K562 (cell line): ENCODE data around the gene SLC8A1. TPM values are rescaled to one million over a fixed set of nuclear protein-coding genes. Genes with fewer than 3 reads are reported as not detected.

ENCODE experiments used
- ATAC-seq: fragments of 200-7000 bp; cut with Tn5 transposase; 3 replicates; pipeline ENCODE4 v1.9.1; 2020; ENCODE audit warnings: moderate library complexity
- BruUV-seq: library from RNA; stranded (reverse); fragments of 400-500 nt; replicated peaks from 2 replicates; lab custom pipeline; 2021; lab: Mats Ljungman, UMichigan
- CTCF ChIA-PET: fragments of 300-600 bp; formaldehyde crosslinking; extraction: SDS; loops from one replicate; lab custom pipeline; 2021; ENCODE audit warnings: low intra/inter-chr PET ratio; lab: Yijun Ruan, JAX
- POLR2A ChIA-PET: fragments of 300-600, 350-650 bp; sonication (Branson Sonifier 250); formaldehyde crosslinking; extraction: SDS; loops from one replicate; lab custom pipeline; 2021; ENCODE audit warnings: antibody characterized with exemption, inconsistent platforms; lab: Yijun Ruan, JAX
- DNase-seq, 4 experiments: peaks; one replicate each; pipeline versions ENCODE4 v3.0.0 to v3.0.0-alpha.2; 2011 to 2018; ENCODE audit warnings: low spot score in 3 of 4, mixed read lengths in 3 of 4; ENCODE audit errors: extremely low read depth in 1 of 4
- FAIRE-seq: peaks from 2 replicates; lab custom pipeline; 2011; peaks lifted over from hg19 to GRCh38; lab: Jason Lieb, UNC
- H2AFZ ChIP-seq: 2 replicates; pipeline ENCODE4 v1.6.0; 2011; ENCODE audit warnings: low read depth, low read length, control low read depth, inconsistent platforms
- H3K27ac ChIP-seq: fragments of 200-600 bp; 3 replicates; pipeline ENCODE4 v1.8.0; 2011; ENCODE audit warnings: low read depth, mild to moderate bottlenecking, control low read depth, inconsistent platforms, low read length, moderate library complexity, mixed read lengths; ENCODE audit errors: extremely low read depth
- H3K27me3 ChIP-seq, 2 experiments: fragments of 300-600 bp in 1 of 2; 2 replicates in 1 of 2; 3 replicates in 1 of 2; pipeline versions ENCODE4 v1.6.0 to v1.8.0; 2011; ENCODE audit warnings: inconsistent platforms in 2 of 2, low read length in 2 of 2, mild to moderate bottlenecking in 1 of 2, mixed read lengths in 1 of 2, moderate library complexity in 1 of 2; ENCODE audit not compliant: control insufficient read depth in 2 of 2, insufficient read depth in 2 of 2
- H3K36me3 ChIP-seq: fragments of 300-600 bp; 3 replicates; pipeline ENCODE4 v1.8.0; 2011; ENCODE audit warnings: mild to moderate bottlenecking, low read length, inconsistent platforms; ENCODE audit not compliant: control insufficient read depth, insufficient read depth
- H3K4me1 ChIP-seq, 2 experiments: fragments of 200-600 bp in 1 of 2; replicated peaks in 1 of 2; 2 replicates in 1 of 2; 3 replicates in 1 of 2; pipeline versions ENCODE4 v1.5.1 to v1.8.0; 2011; ENCODE audit warnings: inconsistent platforms in 2 of 2, low read length in 2 of 2, mild to moderate bottlenecking in 1 of 2, mixed read lengths in 1 of 2, moderate library complexity in 1 of 2; ENCODE audit not compliant: control insufficient read depth in 2 of 2, insufficient read depth in 2 of 2
- H3K4me2 ChIP-seq: 2 replicates; pipeline ENCODE4 v1.6.1; 2011; ENCODE audit warnings: low read length, control low read depth, inconsistent platforms, mixed read lengths; ENCODE audit not compliant: insufficient read depth
- H3K4me3 ChIP-seq: fragments of 200-600 bp; sonication (generic), shearing (Covaris generic); 2 replicates; pipeline ENCODE4 v1.5.1; 2016; ENCODE audit warnings: control low read depth, inconsistent platforms
- H3K79me2 ChIP-seq: fragments of 200-600 bp; 3 replicates; pipeline ENCODE4 v1.8.0; 2011; ENCODE audit warnings: low read length, inconsistent platforms; ENCODE audit not compliant: control insufficient read depth, insufficient read depth
- H3K9ac ChIP-seq, 2 experiments: 2 replicates each; pipeline versions ENCODE4 v1.6.0 to v1.6.1; 2011; ENCODE audit warnings: low read depth in 2 of 2, low read length in 2 of 2, control low read depth in 1 of 2, inconsistent platforms in 1 of 2, mild to moderate bottlenecking in 1 of 2, mixed read lengths in 1 of 2; ENCODE audit not compliant: insufficient read depth in 1 of 2
- H3K9me1 ChIP-seq: one replicate; pipeline ENCODE4 v1.6.0; 2011; ENCODE audit warnings: inconsistent platforms, mild to moderate bottlenecking, low read length, moderate library complexity; ENCODE audit not compliant: control insufficient read depth, insufficient read depth
- H3K9me3 ChIP-seq: replicated peaks from 2 replicates; pipeline ENCODE4 v1.5.1; 2011; ENCODE audit warnings: low read depth, low read length, inconsistent platforms; ENCODE audit not compliant: control insufficient read depth, insufficient read depth
- H4K20me1 ChIP-seq: replicated peaks from 2 replicates; pipeline ENCODE4 v1.6.1; 2011; ENCODE audit warnings: low read length, inconsistent platforms, mixed read lengths; ENCODE audit not compliant: control insufficient read depth, insufficient read depth
- DIDO1 ChIP-seq: fragments of 450-650 bp; IDR thresholded peaks from 2 replicates; pipeline ENCODE4 v1.6.1; 2016; ENCODE audit warnings: low read depth, missing biosample characterization, missing genetic modification characterization
- FOSL1 ChIP-seq: fragments of 200-800 bp; sonication (Bioruptor generic); conservative IDR thresholded peaks from 2 replicates; pipeline ENCODE4 v1.6.1; 2016; ENCODE audit warnings: missing genetic modification characterization, missing compliant biosample characterization
- HMGXB4 ChIP-seq: sonication (generic); formaldehyde crosslinking; IDR thresholded peaks from 2 replicates; pipeline ENCODE4 v1.8.1; 2023; ENCODE audit warnings: mild to moderate bottlenecking, missing genetic modification reagents
- L3MBTL2 ChIP-seq: fragments of 450-650 bp; IDR thresholded peaks from 2 replicates; pipeline ENCODE4 v1.6.1; 2016; ENCODE audit warnings: mild to moderate bottlenecking, moderate library complexity
- PHF21A ChIP-seq: fragments of 450-650 bp; IDR thresholded peaks from 2 replicates; pipeline ENCODE4 v1.6.1; 2017; ENCODE audit warnings: low read depth, borderline replicate concordance
- POLR2AphosphoS5 ChIP-seq: IDR thresholded peaks from 2 replicates; pipeline ENCODE4 v1.6.1; 2011; ENCODE audit warnings: mild to moderate bottlenecking, low read depth, low read length, moderate library complexity; ENCODE audit not compliant: control insufficient read depth, insufficient read depth
- POLR2G ChIP-seq: fragments of 200-400 bp; formaldehyde crosslinking; IDR thresholded peaks from 2 replicates; pipeline ENCODE4 v1.6.1; 2017; ENCODE audit warnings: low read depth, mild to moderate bottlenecking, antibody characterized with exemption, low read length, moderate library complexity
- PRPF4 ChIP-seq: fragments of 200-400 bp; formaldehyde crosslinking; IDR thresholded peaks from one replicate; pipeline ENCODE4 v1.6.1; 2017; ENCODE audit warnings: low read length, low read depth, mild to moderate bottlenecking; ENCODE audit not compliant: insufficient read depth, poor library complexity, severe bottlenecking
- SIRT6 ChIP-seq: IDR thresholded peaks from one replicate; pipeline ENCODE4 v1.6.1; 2012; ENCODE audit warnings: low read depth, mild to moderate bottlenecking, control low read depth, inconsistent platforms, low read length, moderate library complexity
- TRIM28 ChIP-seq: fragments of 450-650 bp; IDR thresholded peaks from 2 replicates; pipeline ENCODE4 v1.6.1; 2017
- USF2 ChIP-seq: sonication (generic); formaldehyde crosslinking; IDR thresholded peaks from 2 replicates; pipeline ENCODE4 v1.5.0; 2020; ENCODE audit warnings: missing genetic modification reagents
- ZNF124 ChIP-seq: sonication (generic); formaldehyde crosslinking; IDR thresholded peaks from 2 replicates; pipeline ENCODE4 v1.8.1; 2022; ENCODE audit warnings: missing genetic modification reagents
- ZNF512 ChIP-seq: IDR thresholded peaks from 2 replicates; pipeline ENCODE4 v1.6.1; 2016; ENCODE audit warnings: missing genetic modification characterization, missing compliant biosample characterization
- WGBS: fragments of 100-300 bp; shearing (Covaris generic); methylation state at CpG from one replicate; pipeline ENCODE4 v1.1.6; 2016; ENCODE audit warnings: low coverage, mixed read lengths; ENCODE audit not compliant: insufficient coverage; ENCODE audit errors: missing lambda C conversion rate; 5-methylcytosine and 5-hydroxymethylcytosine counted together
- in situ Hi-C: fragments of 300-500 bp; cut with MboI; formaldehyde crosslinking; loops from 4 replicates; pipeline ENCODE4 v1.15.0; 2018; ENCODE audit warnings: inconsistent platforms, mixed read lengths
- intact Hi-C: fragments of 100-400 bp; cut with micrococcal nuclease; formaldehyde crosslinking; loops from 2 replicates; pipeline ENCODE4 v1.14.2; 2022
- polyA plus RNA-seq, 8 experiments: library from polyadenylated mRNA; depleted of rRNA in 4 of 8; stranded (reverse) in 5 of 8; unstranded in 3 of 8; fragments of >200 nt; fragmentation: Nextera tagmentation in 2 of 8; fragmentation: Illumina TruSeq in 1 of 8; extraction: Ambion mirVana in 2 of 8; extraction: Trizol in 1 of 8; gene quantifications; 2 replicates each; pipeline versions ENCODE4 v1.2.1 to v1.2.3, GENCODE V29; 2011 to 2014; ENCODE audit warnings: inconsistent platforms in 1 of 8, missing spikeins in 1 of 8
- total RNA-seq, 7 experiments: library from RNA; depleted of rRNA in 6 of 7; stranded (reverse); fragments of >200 nt in 6 of 7; fragmentation: Illumina TruSeq in 2 of 7; extraction: Trizol in 2 of 7; gene quantifications; 2 replicates each; pipeline versions ENCODE4 v1.2.1 to v1.2.3, GENCODE V29; 2011 to 2021; ENCODE audit warnings: low replicate concordance in 1 of 7
- TF ChIP-seq, protein P1 (sequence below): fragments of 450-650 bp; IDR thresholded peaks from 2 replicates; pipeline ENCODE4 v1.6.1; 2017; ENCODE audit warnings: antibody characterized with exemption, mild to moderate bottlenecking

The SLC8A1 gene
- total and polyA plus RNA-seq, 9 of the 15 experiments (the other 6 are each of a cell fraction or from before 2014, with no cell fraction given): not detected

DNA sequence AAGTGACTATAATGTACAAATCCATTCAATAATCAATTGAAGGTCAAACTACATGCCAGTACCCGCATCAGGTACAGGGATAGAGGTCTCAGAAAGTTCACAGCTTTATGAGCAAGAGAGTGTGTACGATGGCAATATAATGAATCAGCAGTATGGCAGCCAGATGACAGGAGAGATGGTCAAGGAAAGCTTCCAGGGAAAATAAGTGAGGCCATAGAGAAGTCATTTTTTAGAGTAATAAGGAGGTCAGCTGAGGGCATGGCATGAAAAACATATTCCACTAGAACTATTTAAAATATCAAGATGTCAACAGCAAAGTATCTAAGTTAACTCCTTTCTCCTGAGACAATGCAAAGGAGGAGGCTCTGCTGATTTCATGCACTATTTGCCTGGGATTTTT lies 108.0 kb downstream of the SLC8A1 start (continued):
- TF ChIP-seq POLR2AphosphoS5 (no peak), PRPF4 (no peak)
- TF ChIP-seq, protein P1, sequence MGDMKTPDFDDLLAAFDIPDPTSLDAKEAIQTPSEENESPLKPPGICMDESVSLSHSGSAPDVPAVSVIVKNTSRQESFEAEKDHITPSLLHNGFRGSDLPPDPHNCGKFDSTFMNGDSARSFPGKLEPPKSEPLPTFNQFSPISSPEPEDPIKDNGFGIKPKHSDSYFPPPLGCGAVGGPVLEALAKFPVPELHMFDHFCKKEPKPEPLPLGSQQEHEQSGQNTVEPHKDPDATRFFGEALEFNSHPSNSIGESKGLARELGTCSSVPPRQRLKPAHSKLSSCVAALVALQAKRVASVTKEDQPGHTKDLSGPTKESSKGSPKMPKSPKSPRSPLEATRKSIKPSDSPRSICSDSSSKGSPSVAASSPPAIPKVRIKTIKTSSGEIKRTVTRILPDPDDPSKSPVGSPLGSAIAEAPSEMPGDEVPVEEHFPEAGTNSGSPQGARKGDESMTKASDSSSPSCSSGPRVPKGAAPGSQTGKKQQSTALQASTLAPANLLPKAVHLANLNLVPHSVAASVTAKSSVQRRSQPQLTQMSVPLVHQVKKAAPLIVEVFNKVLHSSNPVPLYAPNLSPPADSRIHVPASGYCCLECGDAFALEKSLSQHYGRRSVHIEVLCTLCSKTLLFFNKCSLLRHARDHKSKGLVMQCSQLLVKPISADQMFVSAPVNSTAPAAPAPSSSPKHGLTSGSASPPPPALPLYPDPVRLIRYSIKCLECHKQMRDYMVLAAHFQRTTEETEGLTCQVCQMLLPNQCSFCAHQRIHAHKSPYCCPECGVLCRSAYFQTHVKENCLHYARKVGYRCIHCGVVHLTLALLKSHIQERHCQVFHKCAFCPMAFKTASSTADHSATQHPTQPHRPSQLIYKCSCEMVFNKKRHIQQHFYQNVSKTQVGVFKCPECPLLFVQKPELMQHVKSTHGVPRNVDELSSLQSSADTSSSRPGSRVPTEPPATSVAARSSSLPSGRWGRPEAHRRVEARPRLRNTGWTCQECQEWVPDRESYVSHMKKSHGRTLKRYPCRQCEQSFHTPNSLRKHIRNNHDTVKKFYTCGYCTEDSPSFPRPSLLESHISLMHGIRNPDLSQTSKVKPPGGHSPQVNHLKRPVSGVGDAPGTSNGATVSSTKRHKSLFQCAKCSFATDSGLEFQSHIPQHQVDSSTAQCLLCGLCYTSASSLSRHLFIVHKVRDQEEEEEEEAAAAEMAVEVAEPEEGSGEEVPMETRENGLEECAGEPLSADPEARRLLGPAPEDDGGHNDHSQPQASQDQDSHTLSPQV: no peak

DNA sequence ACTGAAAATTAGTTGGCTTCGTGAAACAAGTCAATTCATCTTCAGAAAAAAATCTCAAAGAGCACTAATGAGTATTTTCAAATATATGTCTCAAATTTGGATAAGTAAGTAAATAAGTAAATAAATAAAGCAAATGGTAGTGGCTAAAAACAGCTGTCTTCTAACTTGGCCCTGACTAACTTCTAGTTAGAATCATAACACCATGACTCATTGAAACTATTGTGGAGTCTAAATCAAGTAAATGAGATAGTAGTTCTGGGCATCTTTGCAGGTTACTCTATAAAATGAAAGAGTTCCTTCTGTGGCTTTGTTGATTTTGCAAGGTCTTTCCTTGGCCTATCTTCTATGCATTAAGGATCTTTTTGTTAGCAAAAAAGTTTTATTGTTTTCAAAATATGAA lies 110.7 kb downstream of the SLC8A1 start:
- H3K9me3 ChIP-seq: no peaks in the 10 kb centered on the region
- H3K9ac ChIP-seq: no peak overlapping the region
- in situ Hi-C loops: no loop called here
- DNase-seq (no peak), ATAC-seq (no peak), FAIRE-seq (no peak)
- H4K20me1 ChIP-seq: no peaks in the 10 kb centered on the region
- BruUV-seq: no TSS peak
- no peak overlapping the region for H3K27ac ChIP-seq
- no peaks in the 10 kb centered on the region for H3K36me3 ChIP-seq
- H2AFZ ChIP-seq: no peak overlapping the region
- no peak overlapping the region for H3K4me2 ChIP-seq
- no peak overlapping the region for H3K4me3 ChIP-seq
- H3K9me1 ChIP-seq: no peaks in the 10 kb centered on the region
- no peaks in the 10 kb centered on the region for H3K79me2 ChIP-seq
- H3K27me3 ChIP-seq: no peaks in the 10 kb centered on the region
- intact Hi-C loops: no loop called here
- ChIA-PET POLR2A (no interaction called here), CTCF (no interaction called here)
- no peaks in the 10 kb centered on the region for H3K4me1 ChIP-seq
- WGBS: 0% methylated on average over 1 of the region's 1 CpG
- no peak for TF ChIP-seq HMGXB4
- no peak for TF ChIP-seq POLR2G
- no peak for TF ChIP-seq PHF21A
- TF ChIP-seq DIDO1 (tag): no peak
- TF ChIP-seq L3MBTL2: no peak
- TF ChIP-seq FOSL1 (tag): no peak
- TF ChIP-seq USF2 (CRISPR knock-in tag): no peak
- no peak for TF ChIP-seq ZNF124 (CRISPR knock-in tag)
- no peak for TF ChIP-seq TRIM28
- no peak for TF ChIP-seq ZNF512 (tag)
- no peak for TF ChIP-seq SIRT6
